ENCODE measurements around the gene MGAT4D.
"Not testable (repeated sequence)": the region's sequence is repeated elsewhere in the genome, so short reads cannot be mapped to it uniquely, and the experiment has no call there.

The MGAT4D gene

DNA sequence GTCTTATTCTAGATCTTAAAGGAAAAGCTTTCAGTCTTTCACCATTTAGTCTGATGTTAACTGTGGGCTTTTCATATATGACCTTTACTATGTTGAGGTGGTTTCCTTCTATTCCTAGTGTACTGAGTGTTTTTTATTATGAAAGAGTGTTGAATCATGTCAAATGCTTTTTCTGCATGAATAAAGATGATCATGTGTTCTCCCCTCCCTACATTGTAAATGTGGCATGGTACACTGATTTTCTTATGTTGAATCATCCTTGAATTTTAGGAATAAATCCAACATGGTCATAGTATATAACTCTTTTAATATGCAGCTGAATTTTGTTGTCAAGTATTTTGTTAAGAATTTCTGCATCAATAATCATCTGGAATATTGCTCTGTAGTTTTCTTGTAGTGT lies 75.0 kb downstream of the MGAT4D start:
- H3K4me3 ChIP-seq (ENCODE audit: low read depth, low read length), result no peak overlapping the region
- TF ChIP-seq, protein P1, sequence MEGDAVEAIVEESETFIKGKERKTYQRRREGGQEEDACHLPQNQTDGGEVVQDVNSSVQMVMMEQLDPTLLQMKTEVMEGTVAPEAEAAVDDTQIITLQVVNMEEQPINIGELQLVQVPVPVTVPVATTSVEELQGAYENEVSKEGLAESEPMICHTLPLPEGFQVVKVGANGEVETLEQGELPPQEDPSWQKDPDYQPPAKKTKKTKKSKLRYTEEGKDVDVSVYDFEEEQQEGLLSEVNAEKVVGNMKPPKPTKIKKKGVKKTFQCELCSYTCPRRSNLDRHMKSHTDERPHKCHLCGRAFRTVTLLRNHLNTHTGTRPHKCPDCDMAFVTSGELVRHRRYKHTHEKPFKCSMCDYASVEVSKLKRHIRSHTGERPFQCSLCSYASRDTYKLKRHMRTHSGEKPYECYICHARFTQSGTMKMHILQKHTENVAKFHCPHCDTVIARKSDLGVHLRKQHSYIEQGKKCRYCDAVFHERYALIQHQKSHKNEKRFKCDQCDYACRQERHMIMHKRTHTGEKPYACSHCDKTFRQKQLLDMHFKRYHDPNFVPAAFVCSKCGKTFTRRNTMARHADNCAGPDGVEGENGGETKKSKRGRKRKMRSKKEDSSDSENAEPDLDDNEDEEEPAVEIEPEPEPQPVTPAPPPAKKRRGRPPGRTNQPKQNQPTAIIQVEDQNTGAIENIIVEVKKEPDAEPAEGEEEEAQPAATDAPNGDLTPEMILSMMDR (IDR thresholded peaks at IDR 0.05; ENCODE audit: low read depth, low read length), result no peak
- peak; percentile 19 for DNase-seq (ENCODE audit: low read depth, low spot score)
- in situ Hi-C loops (cut with HindIII; ENCODE audit: low sequenced_read_pairs), result no loop called here

DNA sequence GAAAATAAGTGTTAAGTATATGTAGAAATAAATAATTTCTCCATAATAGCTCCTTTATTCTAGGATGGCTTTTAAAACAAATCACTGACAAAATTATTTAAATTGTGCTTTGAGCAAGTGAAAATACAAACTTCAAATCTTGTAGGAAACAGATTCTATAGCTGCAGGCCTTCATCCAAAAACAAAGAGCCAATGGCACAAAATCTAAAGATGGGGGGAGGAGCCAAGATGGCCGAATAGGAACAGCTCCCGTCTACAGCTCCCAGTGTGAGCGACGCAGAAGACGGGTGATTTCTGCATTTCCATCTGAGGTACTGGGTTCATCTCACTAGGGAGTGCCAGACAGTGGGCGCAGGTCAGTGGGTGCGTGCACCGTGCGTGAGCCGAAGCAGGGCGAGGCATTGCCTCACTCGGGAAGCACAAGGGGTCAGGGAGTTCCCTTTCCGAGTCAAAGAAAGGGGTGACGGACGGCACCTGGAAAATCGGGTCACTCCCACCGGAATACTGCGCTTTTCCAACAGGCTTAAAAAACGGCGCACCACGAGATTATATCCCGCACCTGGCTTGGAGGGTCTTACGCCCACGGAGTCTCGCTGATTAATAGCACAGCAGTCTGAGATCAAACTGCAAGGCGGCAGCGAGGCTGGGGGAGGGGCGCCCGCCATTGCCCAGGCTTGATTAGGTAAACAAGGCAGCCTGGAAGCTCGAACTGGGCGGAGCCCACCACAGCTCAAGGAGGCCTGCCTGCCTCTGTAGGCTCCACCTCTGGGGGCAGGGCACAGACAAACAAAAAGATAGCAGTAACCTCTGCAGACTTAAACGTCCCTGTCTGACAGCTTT lies 84.7 kb downstream of the MGAT4D start:
- in situ Hi-C loops (cut with HindIII; ENCODE audit: low sequenced_read_pairs); H3K4me3 ChIP-seq (ENCODE audit: low read depth, low read length); DNase-seq (ENCODE audit: low read depth, low spot score): not testable (repeated sequence)

DNA sequence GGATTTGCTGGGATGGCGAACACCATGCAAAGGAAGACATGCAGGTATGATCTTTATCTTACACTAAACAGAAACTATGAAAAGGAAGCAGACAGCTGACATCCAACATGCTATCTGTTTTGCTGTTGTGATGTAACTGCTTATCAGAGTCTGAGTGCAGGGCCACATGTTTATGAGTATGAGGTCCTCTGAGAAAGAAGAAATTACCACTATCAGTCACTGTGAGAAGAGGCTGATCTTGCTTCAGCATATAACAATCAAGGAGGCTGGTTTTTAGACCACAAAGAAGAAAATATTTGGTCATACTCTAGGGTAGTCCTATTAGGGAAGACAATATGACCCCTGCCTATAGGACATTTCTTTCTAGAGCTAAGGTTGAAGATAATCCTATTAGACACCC lies 89.1 kb downstream of the MGAT4D start:
- no peak overlapping the region for H3K4me3 ChIP-seq (ENCODE audit: low read depth, low read length)
- in situ Hi-C loops (cut with HindIII; ENCODE audit: low sequenced_read_pairs), result no loop called here
- no peak for DNase-seq (ENCODE audit: low read depth, low spot score)
- TF ChIP-seq, protein P1 (IDR thresholded peaks at IDR 0.05; ENCODE audit: low read depth, low read length), result no peak

DNA sequence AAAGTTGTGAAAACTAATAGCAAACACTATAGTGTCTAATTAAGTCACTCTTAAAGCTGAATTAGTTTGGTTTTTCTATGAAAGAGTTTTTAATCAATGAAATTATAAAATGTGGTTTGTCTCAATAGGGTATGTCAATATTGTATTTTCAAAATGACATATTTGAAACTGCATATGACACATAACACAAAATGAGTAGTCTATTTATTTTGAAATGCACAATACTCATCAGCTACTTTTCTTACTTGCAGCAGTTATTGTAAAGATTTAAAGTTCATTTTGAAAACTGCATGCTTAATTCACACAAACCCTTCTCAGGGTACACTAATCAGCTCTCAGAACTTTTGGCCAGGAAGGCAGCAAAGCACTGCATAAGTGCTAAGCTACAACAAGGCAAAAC lies 91.8 kb downstream of the MGAT4D start:
- no peak overlapping the region for H3K4me3 ChIP-seq (ENCODE audit: low read depth, low read length)
- in situ Hi-C loops (cut with HindIII; ENCODE audit: low sequenced_read_pairs), result no loop called here
- TF ChIP-seq, protein P1 (IDR thresholded peaks at IDR 0.05; ENCODE audit: low read depth, low read length), result no peak
- DNase-seq (ENCODE audit: low read depth, low spot score), result no peak

DNA sequence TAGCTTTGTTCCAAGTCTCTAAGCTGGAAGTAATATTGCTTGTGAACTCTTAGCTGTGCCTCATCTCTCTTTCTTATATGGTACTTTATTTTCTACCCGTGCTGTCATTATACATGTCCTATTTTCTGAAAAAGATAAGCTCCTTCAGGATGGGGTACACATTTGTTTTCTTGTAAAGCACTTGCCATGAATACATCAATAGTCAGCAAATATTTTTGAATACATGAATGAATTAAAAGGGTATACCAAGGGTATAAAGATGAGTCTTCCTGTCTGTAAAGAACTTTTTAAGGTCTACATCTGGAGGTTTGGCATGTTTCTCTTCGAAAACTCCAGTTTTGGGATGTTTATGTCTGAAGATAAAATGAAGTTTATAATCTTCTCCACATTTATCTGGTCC lies 98.0 kb downstream of the MGAT4D start:
- in situ Hi-C loops (cut with HindIII; ENCODE audit: low sequenced_read_pairs), result no loop called here
- no peak overlapping the region for H3K4me3 ChIP-seq (ENCODE audit: low read depth, low read length)
- TF ChIP-seq, protein P1 (IDR thresholded peaks at IDR 0.05; ENCODE audit: low read depth, low read length), result no peak

DNA sequence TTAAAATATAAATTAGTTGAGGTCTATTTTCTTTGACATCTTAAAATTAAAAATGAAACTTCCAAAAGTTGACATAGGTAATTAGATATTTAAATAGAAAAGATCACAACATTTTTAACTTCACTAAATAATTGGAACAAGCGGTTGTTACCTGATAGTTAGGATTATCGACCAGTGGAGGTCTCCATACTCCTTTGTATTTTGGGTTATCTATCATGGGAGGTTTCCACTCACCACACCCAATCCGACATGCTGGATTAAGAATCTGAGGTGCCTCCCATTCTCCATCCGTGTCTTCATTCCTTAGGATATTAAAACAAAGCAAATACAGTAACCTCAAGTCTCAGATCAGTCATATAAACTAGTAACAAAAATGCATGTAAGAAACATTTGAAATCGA lies 102.4 kb downstream of the MGAT4D start:
- no peak overlapping the region for H3K4me3 ChIP-seq (ENCODE audit: low read depth, low read length)
- no peak for DNase-seq (ENCODE audit: low read depth, low spot score)
- in situ Hi-C loops (cut with HindIII; ENCODE audit: low sequenced_read_pairs), result no loop called here
- TF ChIP-seq, protein P1 (IDR thresholded peaks at IDR 0.05; ENCODE audit: low read depth, low read length), result no peak

More for the DNA sequence above, 98.0 kb downstream of the MGAT4D start:
- DNase-seq (ENCODE audit: low read depth, low spot score), result no peak

All from astrocyte of the spinal cord (primary cell).